Urothelium cell line (cell line): ENCODE measurements around the gene KDM4F.
A peak's percentile ranks its signal among the peaks of the same experiment; 100 is the strongest.

Experiments
- DNase-seq: peaks from one replicate; pipeline ENCODE4 v3.0.0; 2011; ENCODE audit warnings: low spot score, mixed read lengths
- FAIRE-seq: peaks from 2 replicates; lab custom pipeline; 2011; peaks lifted over from hg19 to GRCh38; lab: Jason Lieb, UNC

The KDM4F gene

GRCh38 chr11:95088946-95089619 is 39.9 kb downstream of the KDM4F start:
- FAIRE-seq (no peak), DNase-seq (no peak)

- FAIRE-seq (no peak), DNase-seq (peak; percentile 93)
Observed at GRCh38 chr11:95089620-95090542, 40.7 kb downstream of the KDM4F start, which contains the start of gene ENDOD1. Gene ENDOD1, plus strand, starts transcription at chr11:95089846. Its CDS starts 82 bp downstream, at chr11:95089928.

- no peak for DNase-seq
- FAIRE-seq: no peak
Observed at GRCh38 chr11:95091663-95092180, 42.5 kb downstream of the KDM4F start.

GRCh38 chr11:95092549-95093324 is 43.5 kb downstream of the KDM4F start:
- peak; percentile 68 for DNase-seq
- FAIRE-seq: no peak

- DNase-seq: no peak
- FAIRE-seq: no peak
Observed at GRCh38 chr11:95093548-95093947, 44.3 kb downstream of the KDM4F start.

- FAIRE-seq (no peak), DNase-seq (no peak)
Observed at GRCh38 chr11:95095858-95096587, 46.8 kb downstream of the KDM4F start.

- no peak for FAIRE-seq
Observed at GRCh38 chr11:95097209-95097608, 48.0 kb downstream of the KDM4F start.

GRCh38 chr11:95098826-95099225 is 49.6 kb downstream of the KDM4F start:
- no peak for DNase-seq
- FAIRE-seq: no peak

More at GRCh38 chr11:95097209-95097608, 48.0 kb downstream of the KDM4F start:
- DNase-seq: no peak

GRCh38 chr11:95100191-95100648 is 51.0 kb downstream of the KDM4F start:
- FAIRE-seq (no peak), DNase-seq (no peak)
